Germinal center (tissue), 1 donor: ENCODE results near the gene SLC25A22.

Experiments used
- DNase-seq: peaks from one replicate; pipeline ENCODE4 v3.0.0; 2012; ENCODE audit warnings: mixed read lengths, low spot score

The SLC25A22 gene

DNA sequence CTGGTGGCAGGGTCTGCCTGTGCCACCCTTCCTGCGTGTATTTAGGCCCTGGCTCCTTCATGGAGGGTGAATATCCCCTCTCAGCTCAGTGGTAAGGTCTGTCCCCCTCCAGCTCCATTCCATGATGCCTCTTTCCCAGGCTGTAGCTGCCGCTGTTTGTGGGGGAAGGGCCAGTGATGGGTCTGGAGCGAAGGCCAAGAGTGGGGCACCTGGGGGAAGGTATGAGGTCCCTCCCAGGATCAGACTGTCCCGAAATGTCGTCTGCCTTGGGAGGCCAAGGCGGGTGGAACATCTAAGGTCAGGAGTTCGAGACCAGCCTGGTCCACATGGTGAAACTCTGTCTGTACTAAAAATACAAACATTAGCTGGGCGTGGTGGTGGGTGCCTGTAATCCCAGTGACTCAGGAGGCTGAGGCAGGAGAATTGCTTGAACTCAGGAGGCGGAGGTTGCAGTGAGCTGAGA, 35.8 kb upstream of the SLC25A22 start:
- no peak for DNase-seq

DNA sequence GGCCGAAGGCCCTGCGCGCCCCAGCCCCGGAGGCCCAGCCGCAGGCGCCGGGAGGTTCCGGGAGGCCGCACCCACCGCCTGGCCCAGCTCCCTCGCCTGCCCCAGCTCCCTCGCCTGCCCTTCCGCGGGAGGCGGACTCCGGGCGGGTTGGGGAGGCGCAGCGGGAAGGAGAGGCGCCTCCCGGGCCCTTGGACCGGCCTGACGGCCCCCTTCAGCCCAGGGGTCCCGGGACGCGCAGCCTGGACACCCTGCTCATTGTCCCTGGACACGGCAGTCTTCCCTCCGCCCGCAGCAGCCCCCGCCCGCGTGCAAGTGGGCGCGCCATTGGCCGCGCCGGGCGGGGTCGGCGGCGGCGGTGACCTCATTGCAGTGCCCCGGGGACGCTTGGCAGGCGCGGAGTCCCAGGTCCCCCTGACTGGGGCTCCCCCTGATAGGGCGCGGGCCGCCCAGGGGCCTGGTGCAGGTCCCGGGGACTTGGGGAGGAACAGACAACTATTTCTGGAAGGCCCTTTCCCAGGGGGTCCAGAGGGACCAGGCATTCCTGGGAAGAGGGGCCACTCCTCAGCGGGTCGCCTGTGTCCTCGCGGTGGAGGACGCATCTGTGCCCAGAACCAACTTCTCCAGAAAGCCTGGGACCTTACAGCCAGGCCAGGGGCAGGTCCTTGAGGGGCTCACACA, 35.2 kb upstream of the SLC25A22 start:
- no peak for DNase-seq

DNA sequence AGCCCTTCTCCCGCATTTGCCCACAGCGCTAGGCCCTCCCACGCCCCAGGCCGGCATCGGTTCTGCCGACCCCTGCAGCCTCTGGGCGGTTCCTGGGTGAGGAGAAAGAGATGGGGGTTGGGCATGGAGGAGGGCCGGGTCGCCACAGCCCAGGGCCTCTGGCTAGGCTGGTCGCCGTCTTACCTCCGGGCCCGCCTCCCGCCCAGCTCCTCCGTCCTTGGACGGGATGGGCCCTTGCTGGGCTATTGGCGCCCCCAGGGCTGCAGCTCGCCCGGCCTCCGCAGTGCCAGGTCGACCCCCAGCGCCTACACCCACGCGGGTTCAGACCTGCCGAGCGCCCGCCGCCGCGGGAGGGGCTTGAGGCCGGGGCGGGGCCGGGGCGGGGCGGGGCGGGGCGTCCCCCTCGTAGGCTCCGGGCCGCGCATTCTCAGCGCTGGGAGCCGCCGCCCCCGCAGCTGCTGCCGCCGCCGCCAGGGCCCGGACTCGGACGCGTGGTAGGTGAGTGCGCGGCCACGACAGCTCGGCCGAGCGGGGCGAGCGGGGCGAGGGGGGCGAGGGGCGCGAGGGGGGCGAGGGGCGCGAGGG, 34.5 kb upstream of the SLC25A22 start, which contains the start of gene CD151:
CD151 (plus strand) TSS at position 424 of the 585 bp plus-strand sequence. CDS start 3,118 bp downstream, outside the sequence.
- peak; percentile 73 for DNase-seq

DNA sequence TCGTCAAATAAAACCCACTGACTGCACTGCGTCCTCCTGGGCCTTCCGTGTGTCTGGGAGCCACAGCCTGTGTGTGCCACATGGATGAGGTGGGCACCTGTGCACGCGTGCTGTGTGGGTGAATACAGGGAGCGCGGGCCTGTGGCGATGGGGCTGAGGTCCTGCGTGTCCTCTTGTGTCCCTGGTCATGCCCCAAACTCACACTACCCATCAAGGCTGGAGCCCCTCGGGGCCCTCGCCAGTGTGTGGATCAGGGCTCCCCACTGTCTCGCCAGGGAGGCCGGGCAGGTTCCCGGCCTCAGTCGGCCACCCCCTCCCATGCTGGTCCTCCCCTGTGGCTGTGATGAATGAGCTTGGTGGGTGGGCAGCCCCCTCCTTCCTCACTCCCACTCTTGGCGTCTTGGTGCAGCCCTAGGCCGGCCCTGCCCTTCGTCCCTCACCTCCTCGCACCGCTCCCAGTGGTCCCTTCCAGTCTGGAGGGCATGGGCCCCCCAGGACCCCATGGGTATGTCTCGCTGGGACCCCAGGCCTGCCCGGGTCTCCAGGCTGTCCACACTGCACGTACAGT, 34.0 kb upstream of the SLC25A22 start:
- DNase-seq = no peak

DNA sequence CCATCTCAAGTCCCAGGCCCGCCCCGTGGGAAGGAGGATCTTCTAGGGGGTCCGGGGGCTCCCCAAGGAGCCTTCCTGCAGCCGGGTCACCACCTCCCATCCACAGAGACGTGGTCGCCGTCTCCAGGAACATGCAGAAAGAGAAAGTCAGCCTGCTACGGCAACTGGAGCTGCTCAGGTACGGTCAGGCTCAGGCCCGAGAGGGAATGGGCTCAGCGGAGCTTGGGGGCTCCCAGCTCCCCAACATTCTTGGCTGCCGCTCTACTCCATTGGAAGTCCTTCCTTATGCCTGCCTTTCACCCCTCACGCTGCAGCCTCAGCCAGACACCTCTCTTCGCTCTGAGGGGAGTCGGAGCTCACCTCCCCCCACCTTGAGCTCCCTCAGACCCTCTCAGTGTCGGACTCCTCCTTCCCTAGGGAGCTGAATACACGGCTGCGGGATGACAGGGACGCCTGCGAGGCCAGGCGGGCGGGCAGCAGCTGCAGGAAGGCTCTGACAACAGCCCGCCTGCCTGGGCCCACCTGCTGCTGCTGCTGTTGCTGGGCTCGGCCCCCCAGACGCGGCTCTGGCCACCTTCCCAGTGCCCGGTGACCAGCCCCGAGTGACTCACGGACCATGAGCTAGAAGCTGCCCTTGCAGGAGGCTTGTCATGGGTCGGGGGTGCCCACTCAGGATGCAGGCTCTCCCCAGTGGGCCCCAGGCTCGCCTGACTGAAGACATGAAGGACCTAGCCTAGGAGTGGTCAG, 33.2 kb upstream of the SLC25A22 start:
- no peak for DNase-seq

DNA sequence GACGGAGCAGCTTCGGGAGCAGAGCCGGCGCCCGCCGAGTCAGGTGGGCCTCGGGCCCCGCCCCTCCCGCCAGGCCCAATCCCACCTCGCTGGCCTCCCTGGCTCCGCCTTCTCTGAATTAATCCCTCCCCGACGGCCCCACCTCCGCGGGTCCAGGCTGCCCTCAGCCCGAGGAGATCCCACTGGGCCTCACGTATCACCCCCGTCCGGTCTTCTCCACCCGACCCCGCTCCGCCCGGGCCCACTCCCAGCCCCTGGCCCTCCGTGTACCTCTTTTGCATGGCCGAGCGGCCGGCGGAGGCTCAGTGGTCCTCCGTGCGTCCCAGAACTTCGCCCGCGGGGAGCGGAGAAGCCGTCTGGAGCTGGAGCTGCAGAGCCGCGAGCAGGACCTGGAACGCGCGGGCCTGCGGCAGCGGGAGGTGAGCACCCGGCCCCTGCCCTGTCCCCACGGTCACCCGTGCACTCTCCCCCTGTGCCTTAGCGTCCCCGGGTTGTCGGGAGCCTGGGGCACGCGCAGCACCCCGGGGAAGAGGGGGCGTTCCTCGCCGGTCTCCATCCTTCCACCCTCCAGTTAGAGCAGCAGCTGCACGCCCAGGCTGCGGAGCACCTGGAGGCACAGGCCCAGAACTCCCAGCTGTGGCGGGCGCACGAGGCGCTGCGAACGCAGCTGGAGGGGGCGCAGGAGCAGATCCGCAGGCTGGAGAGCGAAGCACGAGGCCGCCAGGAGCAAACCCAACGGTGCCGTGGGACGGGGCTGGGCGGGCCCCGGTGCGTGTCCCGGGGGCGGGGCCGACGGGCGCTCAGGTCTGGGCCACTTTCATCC, 32.4 kb upstream of the SLC25A22 start:
- peak; percentile 85 for DNase-seq

DNA sequence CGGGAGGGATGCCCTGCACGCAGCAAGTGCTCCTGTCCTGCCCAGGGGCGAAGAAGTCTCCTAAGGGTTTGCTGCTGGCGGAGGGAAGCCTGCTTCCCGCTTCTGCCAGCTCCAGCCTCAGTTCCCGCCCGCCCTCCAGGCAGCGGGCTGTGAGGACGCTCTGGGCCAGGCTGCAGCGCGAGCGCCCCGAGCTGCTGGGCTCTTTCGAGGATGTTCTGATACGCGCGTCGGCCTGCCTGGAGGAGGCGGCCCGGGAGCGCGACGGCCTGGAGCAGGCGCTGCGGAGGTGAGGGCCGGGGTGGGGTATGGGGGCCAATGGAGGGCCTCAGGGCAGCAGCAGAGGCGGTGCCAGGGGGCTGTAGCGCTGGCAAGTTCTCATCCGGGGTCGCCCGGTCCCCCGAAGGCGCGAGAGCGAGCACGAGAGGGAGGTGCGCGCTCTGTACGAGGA, 31.8 kb upstream of the SLC25A22 start:
- DNase-seq = no peak

DNA sequence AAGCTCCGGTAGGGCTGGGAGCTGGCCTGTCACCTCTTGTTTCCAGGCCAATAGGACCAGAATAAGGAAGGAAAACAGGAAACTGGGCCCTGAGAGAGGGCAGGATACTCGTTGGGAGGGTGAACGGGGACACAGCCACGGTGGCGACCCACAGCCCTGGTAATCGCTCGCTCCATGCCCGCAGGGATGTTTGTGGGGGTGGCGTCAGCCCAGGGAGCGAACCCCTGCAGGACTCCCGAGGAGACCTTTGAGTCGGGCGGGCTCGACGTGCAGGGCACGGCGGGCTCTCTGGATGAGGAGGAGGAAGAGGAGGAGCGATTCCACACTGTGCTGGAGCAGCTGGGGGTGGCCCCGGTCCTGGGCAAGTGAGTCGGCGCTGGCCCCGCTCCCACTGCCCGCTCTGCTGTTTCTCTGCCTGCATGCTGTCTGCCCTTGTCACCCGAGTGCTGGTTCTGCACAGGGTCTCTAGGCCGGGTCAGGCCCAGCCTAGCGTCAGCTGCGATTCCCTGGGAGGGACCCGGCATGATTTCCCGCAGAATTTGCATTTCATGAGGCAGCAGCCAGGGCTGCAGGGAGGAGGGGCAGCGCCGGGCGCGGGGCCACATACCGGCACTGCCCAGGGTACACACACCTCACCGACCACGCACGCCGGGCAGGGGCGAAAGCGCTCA, 31.2 kb upstream of the SLC25A22 start:
- DNase-seq = no peak

DNA sequence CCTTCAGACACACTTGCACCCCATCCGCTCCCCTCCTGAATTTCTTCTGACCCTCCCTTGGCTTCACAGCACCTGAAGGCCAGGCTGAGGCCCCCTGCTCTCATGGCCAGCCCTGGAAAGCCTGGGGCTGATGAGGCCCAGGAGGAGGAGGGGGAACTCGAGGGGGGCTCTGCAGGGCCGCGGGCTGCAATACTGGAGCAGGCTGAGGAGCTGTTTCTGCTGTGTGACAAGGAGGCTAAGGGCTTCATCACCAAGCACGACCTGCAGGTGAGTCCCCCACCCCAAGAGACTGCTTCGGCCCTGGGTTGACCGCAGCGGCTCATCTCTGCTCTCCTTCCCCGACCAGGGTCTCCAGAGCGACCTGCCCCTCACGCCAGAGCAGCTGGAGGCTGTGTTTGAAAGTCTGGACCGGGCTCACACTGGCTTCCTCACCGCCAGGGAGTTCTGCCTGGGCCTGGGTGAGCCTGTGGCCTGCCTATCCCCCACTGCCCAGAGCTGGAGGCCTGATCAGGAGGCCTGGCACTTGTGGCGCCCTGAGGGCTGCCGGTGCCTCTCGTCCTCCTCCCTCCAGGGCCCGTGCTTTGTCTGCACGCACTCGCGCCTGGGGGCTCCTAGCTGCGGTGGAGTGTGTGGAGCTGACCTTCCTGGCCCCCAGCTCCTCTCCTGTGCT, 30.6 kb upstream of the SLC25A22 start:
- no peak for DNase-seq

DNA sequence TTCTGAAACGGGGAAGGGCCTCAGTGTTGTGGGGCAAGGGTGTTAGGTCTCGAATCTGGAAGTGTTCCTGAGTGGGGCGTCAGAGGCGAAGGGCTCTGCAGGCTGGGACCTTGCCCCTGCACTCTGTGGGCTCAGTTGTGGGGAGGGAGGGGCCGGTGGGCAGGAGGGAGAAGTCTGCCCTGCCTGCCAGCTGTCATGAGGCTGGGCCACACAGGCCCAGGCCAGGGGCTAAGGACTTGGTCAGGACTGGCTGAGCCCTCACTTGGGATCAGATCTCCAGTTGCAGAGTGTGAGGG, 29.8 kb upstream of the SLC25A22 start, which contains the start of gene CRACR2B:
CRACR2B (plus strand) TSS at position 23 of the 296 bp plus-strand sequence. CDS start 689 bp downstream, outside the sequence.
- no peak for DNase-seq

DNA sequence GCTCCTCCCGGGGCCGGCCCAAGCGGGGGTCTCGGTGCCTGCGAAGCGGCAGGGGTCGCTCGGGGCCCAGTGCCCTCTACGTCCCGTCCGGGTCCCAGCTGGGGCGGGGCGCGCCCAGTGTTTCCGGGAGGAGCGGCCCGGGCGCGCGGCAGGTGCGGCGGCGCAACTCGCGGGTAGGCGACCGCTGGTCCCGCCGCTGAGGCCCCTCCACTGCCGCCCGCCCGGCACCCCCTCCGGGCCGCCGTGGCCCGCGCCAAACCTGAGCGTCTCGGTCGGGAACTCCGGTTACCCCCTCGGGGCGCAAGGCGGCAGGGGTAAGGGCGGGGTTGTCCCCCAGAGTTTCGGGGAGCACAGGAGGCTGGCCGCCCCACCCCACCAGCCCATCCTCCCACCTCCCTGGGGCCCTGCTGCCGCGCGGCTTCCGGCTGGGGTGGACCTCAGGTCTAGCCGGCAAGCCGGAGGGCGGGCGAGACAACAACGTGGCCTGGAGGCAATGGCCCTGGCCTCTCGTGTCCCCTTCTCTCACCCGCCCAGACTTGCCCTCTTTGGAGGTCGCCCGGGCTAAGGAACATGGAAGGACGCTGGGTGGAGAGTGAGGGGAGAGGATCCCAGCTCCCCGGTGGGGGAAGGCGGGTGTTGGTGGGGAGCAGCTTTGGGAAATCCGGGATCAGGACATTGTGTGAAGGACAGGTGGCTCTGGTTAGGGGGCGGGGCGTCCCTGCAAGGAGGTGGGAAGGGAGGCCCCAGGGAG, 29.2 kb upstream of the SLC25A22 start:
- DNase-seq = no peak

DNA sequence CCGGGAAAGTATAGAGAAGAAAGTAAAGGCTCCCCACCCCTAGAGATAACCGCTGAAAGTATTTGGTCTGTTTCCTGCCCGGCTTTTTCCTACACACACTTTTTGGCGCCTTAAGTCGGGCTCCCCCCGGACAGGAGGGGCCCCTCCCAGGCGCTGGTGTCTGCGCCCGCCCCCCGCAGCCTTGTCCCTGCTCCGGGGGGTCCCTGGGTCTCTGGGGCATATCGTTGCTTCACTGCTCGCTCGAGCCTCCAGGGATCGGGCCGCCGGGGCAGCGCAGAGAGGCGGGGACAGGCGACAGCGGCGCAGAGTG, 28.7 kb upstream of the SLC25A22 start:
- DNase-seq = no peak

DNA sequence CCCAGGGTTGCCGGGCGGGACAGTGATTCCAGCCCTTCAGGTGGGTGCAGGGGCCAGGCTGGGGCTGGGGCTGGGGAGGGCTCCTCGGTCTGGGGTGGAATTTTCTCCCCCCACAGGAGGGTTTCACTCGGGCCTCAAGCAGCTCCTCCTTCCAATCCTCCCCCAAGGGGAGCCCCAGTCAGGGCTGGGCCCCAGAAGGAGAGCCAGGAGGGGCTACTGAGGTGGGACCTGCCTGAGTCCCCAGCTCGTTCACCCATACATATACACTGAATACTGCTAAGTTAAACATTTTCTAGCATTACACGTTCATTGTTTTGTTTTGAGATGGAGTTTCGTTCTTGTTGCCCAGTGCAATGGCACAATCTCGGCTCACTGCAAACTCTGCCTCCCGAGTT, 28.1 kb upstream of the SLC25A22 start:
- no peak for DNase-seq

DNA sequence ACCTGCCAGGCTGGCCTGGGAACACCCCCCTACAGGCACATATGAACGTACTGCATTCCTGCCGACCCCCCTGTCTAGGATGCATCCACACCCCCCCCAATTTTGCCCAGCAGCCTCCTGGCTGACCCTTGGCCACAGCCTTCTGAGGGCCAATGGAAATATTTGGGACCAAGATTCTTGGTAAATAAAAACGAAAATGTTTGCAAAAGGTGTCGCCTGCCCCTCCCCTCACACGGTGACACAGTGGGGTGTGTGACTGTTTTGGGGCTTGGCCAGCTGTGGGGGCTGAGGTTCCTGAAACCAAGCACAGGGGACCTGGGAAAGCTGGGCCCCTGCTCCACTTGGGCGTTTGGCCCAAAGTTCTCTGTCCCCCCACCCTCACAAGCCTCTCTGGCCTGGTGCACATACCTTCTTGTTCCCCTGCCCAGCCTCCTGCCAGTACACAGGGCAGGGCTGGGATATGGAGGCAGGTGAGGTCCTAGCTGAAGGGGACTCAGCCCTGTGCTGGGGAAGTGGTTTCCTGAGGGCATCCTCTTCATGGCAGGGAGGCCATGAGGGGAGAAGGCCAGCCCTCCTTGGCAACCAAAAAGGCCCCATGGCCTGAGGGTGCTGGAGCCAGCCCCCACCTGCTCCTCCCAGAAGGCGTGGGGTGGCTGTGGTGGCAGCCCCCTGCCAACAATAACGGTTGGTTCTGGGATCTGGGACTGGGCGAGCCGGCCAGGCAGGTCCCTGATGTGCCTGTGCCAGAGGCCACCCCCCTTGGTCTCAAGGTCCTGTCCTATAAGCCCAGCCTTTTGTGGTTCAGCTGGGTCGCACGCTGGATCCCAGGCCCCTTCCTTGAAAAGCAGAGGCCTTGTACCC, 27.5 kb upstream of the SLC25A22 start:
- DNase-seq = no peak

DNA sequence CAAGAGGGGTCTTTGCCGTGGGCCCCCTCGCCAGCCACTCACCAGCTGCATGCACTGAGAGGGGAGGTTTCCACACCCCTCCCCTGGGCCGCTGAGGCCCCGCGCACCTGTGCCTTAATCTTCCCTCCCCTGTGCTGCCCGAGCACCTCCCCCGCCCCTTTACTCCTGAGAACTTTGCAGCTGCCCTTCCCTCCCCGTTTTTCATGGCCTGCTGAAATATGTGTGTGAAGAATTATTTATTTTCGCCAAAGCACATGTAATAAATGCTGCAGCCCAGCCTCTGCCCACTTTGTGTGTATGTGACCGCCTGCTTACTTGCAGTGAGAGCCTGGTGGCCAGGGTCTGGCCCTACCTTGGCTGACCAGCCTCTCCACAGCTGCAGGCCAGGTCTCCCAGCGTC, 26.9 kb upstream of the SLC25A22 start:
- DNase-seq = no peak

DNA sequence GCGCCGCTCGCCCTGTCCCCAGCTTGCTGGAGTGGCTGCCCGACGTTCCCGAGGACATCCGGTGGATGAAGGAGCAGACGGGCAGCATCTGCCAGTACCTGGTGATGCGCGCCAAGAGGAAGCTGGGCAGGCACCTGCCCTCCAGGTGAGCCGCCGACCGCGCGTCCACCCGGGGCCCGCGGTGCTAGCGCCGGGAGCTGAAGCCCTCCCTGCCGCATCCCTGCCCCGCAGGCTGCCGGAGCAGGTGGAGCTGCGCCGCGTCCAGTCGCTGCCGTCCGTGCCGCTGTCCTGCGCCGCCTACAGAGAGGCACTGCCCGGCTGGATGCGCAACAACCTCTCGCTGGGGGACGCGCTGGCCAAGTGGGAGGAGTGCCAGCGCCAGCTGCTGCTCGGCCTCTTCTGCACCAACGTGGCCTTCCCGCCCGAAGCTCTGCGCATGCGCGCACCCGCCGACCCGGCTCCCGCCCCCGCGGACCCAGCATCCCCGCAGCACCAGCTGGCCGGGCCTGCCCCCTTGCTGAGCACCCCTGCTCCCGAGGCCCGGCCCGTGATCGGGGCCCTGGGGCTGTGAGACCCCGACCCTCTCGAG, 26.3 kb upstream of the SLC25A22 start:
- no peak for DNase-seq

DNA sequence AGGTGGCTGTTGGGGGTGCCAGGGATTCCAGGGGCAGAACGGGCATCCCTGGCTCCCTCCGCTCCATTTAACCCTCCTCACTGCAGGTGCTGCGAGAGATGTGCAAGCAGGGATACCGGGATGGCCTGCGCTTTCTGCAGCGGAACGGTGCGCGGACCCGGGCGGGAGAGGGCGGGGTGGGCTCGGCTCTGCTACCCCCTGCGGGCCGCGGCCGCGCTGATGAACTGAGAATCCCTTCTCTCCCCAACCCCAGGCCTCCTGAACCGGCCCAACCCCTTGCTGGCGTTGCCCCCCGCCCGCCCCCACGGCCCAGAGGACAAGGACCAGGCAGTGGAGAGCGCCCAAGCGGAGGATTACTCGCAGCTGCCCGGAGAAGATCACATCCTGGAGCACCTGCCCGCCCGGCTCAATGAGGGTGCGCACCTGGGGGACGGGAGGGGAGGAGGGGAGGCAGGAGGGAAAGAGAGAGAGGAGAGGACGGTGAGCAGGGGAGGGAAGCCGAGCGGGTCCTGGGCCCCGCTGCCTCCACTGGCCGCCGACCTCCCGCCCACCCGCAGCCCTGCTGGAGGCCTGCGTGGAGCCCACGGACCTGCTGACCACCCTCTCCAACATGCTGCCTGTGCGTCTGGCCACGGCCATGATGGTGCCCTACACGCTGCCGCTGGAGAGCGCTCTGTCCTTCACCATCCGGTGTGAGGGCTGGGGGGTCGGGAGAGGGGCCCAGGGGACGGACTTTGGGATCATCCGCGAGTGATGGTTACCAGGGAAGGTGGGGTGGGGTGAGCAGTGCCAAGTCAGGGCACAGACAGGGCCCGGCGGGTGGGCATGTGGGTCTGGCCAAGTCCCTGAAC, 25.6 kb upstream of the SLC25A22 start:
- no peak for DNase-seq
